MCF 10A (cell line): Measurements from ENCODE around the gene FASN. TPM values are rescaled to one million over a fixed set of nuclear protein-coding genes. Genes with fewer than 3 reads are reported as not detected.

Source experiments
- BruUV-seq: library from RNA; stranded (reverse); fragments of 400-500 nt; replicated peaks from 2 replicates; lab custom pipeline; 2021; lab: Mats Ljungman, UMichigan
- CTCF ChIA-PET: fragments of 300-600 bp; sonication (Branson Sonifier 250); formaldehyde crosslinking; extraction: SDS; loops from one replicate; lab custom pipeline; 2021; ENCODE audit warnings: antibody characterized with exemption, inconsistent platforms; lab: Yijun Ruan, JAX
- POLR2A ChIA-PET: fragments of 300-600, 350-650 bp; sonication (Branson Sonifier 250); formaldehyde crosslinking; extraction: SDS; loops from one replicate; lab custom pipeline; 2020; ENCODE audit warnings: antibody characterized with exemption, inconsistent platforms; lab: Yijun Ruan, JAX
- DNase-seq: peaks from one replicate; pipeline ENCODE4 v3.0.0-alpha.2; 2018; ENCODE audit not compliant: unreplicated experiment
- H3K27ac Mint-ChIP-seq: one replicate; pipeline ENCODE4 v1.8.0; 2022; ENCODE audit warnings: mild to moderate bottlenecking, low read depth, mixed read lengths; ENCODE audit not compliant: unreplicated experiment
- H3K27me3 Mint-ChIP-seq: one replicate; pipeline ENCODE4 v1.8.0; 2022; ENCODE audit warnings: mixed read lengths; ENCODE audit not compliant: insufficient read depth, unreplicated experiment
- H3K36me3 Mint-ChIP-seq: one replicate; pipeline ENCODE4 v1.8.0; 2022; ENCODE audit warnings: mild to moderate bottlenecking, moderate library complexity, mixed read lengths; ENCODE audit not compliant: insufficient read depth, unreplicated experiment
- H3K4me1 Mint-ChIP-seq: one replicate; pipeline ENCODE4 v1.8.0; 2022; ENCODE audit warnings: mixed read lengths; ENCODE audit not compliant: insufficient read depth, unreplicated experiment
- H3K4me3 Mint-ChIP-seq: one replicate; pipeline ENCODE4 v1.8.0; 2022; ENCODE audit warnings: mild to moderate bottlenecking, moderate library complexity, mixed read lengths; ENCODE audit not compliant: unreplicated experiment
- H3K9me3 Mint-ChIP-seq: one replicate; pipeline ENCODE4 v1.8.0; 2022; ENCODE audit warnings: mixed read lengths; ENCODE audit not compliant: unreplicated experiment
- CTCF ChIP-seq: fragments of 200-600 bp; IDR thresholded peaks from one replicate; pipeline ENCODE4 v1.8.0; 2022; ENCODE audit warnings: antibody characterized with exemption, mild to moderate bottlenecking; ENCODE audit not compliant: unreplicated experiment
- intact Hi-C: fragments of 100-400 bp; cut with micrococcal nuclease; formaldehyde crosslinking; loops from 2 replicates; pipeline ENCODE4 v1.14.1; 2022
- total RNA-seq: library from RNA; stranded (reverse); gene quantifications from 2 replicates; pipeline ENCODE4 v1.2.3, GENCODE V29; 2022

Gene FASN
- total RNA-seq, 1 experiment from 2014 or later, result 120 TPM

GRCh38 chr17:82085931-82086764 lies 11.9 kb downstream of the FASN start:
- Mint-ChIP-seq H3K4me1 (no peaks in the 10 kb centered on the region), H3K9me3 (no peaks in the 10 kb centered on the region), H3K27me3 (no peaks in the 10 kb centered on the region), H3K4me3 (no peak overlapping the region), H3K36me3 (peaks cover 87% of the 10 kb centered on the region), H3K27ac (no peak overlapping the region)
- intact Hi-C loops, result no loop called here
- ChIA-PET CTCF (no interaction called here), POLR2A (interaction anchor here (1.2 to 1.8 kb wide), 3 partner anchors 10 to 68 kb away, joined by 5 to 7 read pairs (median 6); no protein-coding TSS in a partner anchor)
- TF ChIP-seq CTCF, result no peak
- DNase-seq, result no peak
- BruUV-seq, result no TSS peak

DNA sequence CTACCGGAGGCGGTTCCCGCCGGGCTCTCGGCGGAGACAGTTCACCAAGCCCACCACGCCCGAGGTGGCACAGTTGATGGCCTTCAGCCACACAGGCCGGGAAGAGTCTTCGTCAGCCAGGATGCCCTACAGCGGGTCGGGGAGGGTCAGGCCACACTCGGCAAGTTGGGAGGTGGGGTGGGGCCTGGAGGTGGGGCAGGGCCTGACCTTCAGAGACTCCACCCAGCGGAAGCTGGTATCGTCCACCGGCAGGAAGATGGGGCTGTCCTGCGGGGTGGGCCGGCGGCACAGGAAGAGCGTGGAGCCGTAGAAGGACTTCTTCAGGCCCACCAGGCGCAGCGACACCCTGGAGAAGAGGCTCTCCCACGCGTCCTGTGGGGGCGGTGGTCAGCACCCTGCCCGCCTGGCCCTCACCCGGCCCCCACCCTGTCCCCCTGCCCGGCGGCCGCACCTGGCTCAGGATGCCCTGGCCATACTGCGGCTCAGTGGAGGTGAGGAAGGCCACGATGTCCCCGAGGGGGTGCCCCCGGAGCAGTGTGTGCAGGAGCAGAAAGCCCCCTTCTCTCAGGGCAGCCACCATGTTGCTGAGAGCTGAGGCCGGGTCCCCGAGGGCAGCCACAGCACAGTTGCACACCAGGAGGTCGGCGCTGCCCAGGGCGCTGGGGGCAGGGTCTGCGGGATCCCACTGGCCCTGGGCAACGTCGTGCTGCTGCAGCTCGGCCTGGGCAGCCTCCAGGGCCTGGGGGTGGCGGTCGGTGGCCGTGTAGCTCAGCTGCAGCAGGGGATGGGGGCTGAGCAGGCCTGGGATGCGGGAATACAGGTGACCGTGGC lies 12.8 kb downstream of the FASN start:
- ChIA-PET POLR2A (interaction anchor here (0.7 kb wide), 1 partner anchor 9 kb away, joined by 3 read pairs; no protein-coding TSS in a partner anchor), CTCF (interaction anchor here (0.6 kb wide), 1 partner anchor 56 kb away, joined by 3 read pairs; no protein-coding TSS in a partner anchor)
- no peak for DNase-seq
- Mint-ChIP-seq H3K9me3 (no peaks in the 10 kb centered on the region), H3K27me3 (no peaks in the 10 kb centered on the region), H3K4me3 (no peak overlapping the region), H3K36me3 (peaks cover 86% of the 10 kb centered on the region), H3K4me1 (no peaks in the 10 kb centered on the region), H3K27ac (no peak overlapping the region)
- no peak for TF ChIP-seq CTCF
- intact Hi-C loops, result no loop called here
- BruUV-seq, result no TSS peak

- ChIA-PET POLR2A (no interaction called here), CTCF (interaction anchor here (0.6 kb wide), 1 partner anchor 55 kb away, joined by 3 read pairs; no protein-coding TSS in a partner anchor)
- no peaks in the 10 kb centered on the region for H3K4me1 Mint-ChIP-seq
- intact Hi-C loops, result no loop called here
- no peak overlapping the region for H3K4me3 Mint-ChIP-seq
- no peaks in the 10 kb centered on the region for H3K27me3 Mint-ChIP-seq
- H3K27ac Mint-ChIP-seq, result no peak overlapping the region
- no peaks in the 10 kb centered on the region for H3K9me3 Mint-ChIP-seq
- no TSS peak for BruUV-seq
- peaks cover 87% of the 10 kb centered on the region for H3K36me3 Mint-ChIP-seq
- no peak for TF ChIP-seq CTCF
- DNase-seq, result no peak
Measured at GRCh38 chr17:82084373-82085030, 13.5 kb downstream of the FASN start.
